GM12865 (cell line): Measurements from ENCODE around the gene SCN4A.

Experiments
- DNase-seq: peaks from one replicate; pipeline ENCODE4 v3.0.0; 2010; ENCODE audit warnings: low read depth
- H3K4me3 ChIP-seq: 2 replicates; pipeline ENCODE4 v1.5.1; 2011; ENCODE audit warnings: mild to moderate bottlenecking, low read depth, low read length, control low read depth
- CTCF ChIP-seq: IDR thresholded peaks from 2 replicates; pipeline ENCODE4 v1.5.1; 2011; ENCODE audit warnings: low read length, control low read depth, low read depth, inconsistent platforms; ENCODE audit not compliant: insufficient read depth; ENCODE audit errors: missing control alignments

Gene SCN4A

GRCh38 chr17:63999680-64000531 lies 27.2 kb upstream of the SCN4A start:
- DNase-seq, result no peak
- no peak overlapping the region for H3K4me3 ChIP-seq
- TF ChIP-seq CTCF, result no peak

GRCh38 chr17:63998721-63999679 lies 26.3 kb upstream of the SCN4A start:
- peak overlapping the region; percentile 77 for H3K4me3 ChIP-seq
- no peak for DNase-seq
- TF ChIP-seq CTCF, result no peak

- H3K4me3 ChIP-seq, result peak within 1 kb of the TSS; percentile 77
- TF ChIP-seq CTCF, result no peak
- peak; percentile 75 for DNase-seq
Observed at GRCh38 chr17:63998050-63998720, 25.5 kb upstream of the SCN4A start, which contains the start of gene PRR29. TSS of gene PRR29 (plus strand) at chr17:63998351. CDS start at chr17:63998365, 14 bp downstream.

GRCh38 chr17:63997341-63998048 lies 24.8 kb upstream of the SCN4A start:
- no peak for TF ChIP-seq CTCF
- peak overlapping the region; percentile 77 for H3K4me3 ChIP-seq

GRCh38 chr17:63996430-63997182 lies 23.9 kb upstream of the SCN4A start:
- no peak for DNase-seq
- no peak for TF ChIP-seq CTCF
- H3K4me3 ChIP-seq, result no peak overlapping the region

More at GRCh38 chr17:63997341-63998048, 24.8 kb upstream of the SCN4A start:
- DNase-seq, result no peak
